Fibroblast of the aortic adventitia (primary cell): ENCODE results near the gene ANKS1A. TPM values are rescaled to one million over a fixed set of nuclear protein-coding genes. Genes with fewer than 3 reads are reported as not detected.
A peak's percentile ranks its signal among the peaks of the same experiment; 100 is the strongest.
"Not testable (repeated sequence)": the region's sequence is repeated elsewhere in the genome, so short reads cannot be mapped to it uniquely, and the experiment has no call there.

Experiments
- DNase-seq: peaks from one replicate; pipeline ENCODE4 v3.0.0-alpha.2; 2010; ENCODE audit warnings: low read depth
- H3K4me3 ChIP-seq: 2 replicates; pipeline ENCODE4 v1.5.1; 2011; ENCODE audit warnings: low read depth, mild to moderate bottlenecking, control low read depth, low read length, moderate library complexity
- CTCF ChIP-seq: IDR thresholded peaks from 2 replicates; pipeline ENCODE4 v1.5.1; 2011; ENCODE audit warnings: mild to moderate bottlenecking, low read length, control low read depth, inconsistent platforms; ENCODE audit not compliant: insufficient read depth
- total RNA-seq: library from RNA; depleted of rRNA; stranded (reverse); fragments of >200 nt; gene quantifications from 2 replicates; pipeline ENCODE4 v1.2.3, GENCODE V29; 2012; ENCODE audit warnings: low replicate concordance

Gene ANKS1A
- 7.6 and 8.8 TPM in 2 replicates for total RNA-seq

GRCh38 chr6:34888874-34889555 is at the start of gene ANKS1A:
Gene ANKS1A (plus strand): TSS chr6:34889255. CDS start chr6:34889403, 148 bp downstream.
- peak; percentile 19 for DNase-seq
- peak within 1 kb of the TSS; percentile 91 for H3K4me3 ChIP-seq
- TF ChIP-seq CTCF, result no peak

- DNase-seq, result peak; percentile 4
- no peak for TF ChIP-seq CTCF
- H3K4me3 ChIP-seq, result no peak overlapping the region
These were observed 49.2 kb upstream of the ANKS1A start for GRCh38 chr6:34839666-34840352.

GRCh38 chr6:34849066-34849465 is 40.0 kb upstream of the ANKS1A start:
- DNase-seq, H3K4me3 ChIP-seq: not testable (repeated sequence)

- DNase-seq, result no peak
- TF ChIP-seq CTCF, result no peak
- no peak overlapping the region for H3K4me3 ChIP-seq
These were observed 37.7 kb upstream of the ANKS1A start for GRCh38 chr6:34851361-34851760.

- no peak overlapping the region for H3K4me3 ChIP-seq
- no peak for TF ChIP-seq CTCF
- DNase-seq, result no peak
These were observed 36.5 kb upstream of the ANKS1A start for GRCh38 chr6:34852406-34853085.

GRCh38 chr6:34855463-34855862 is 33.6 kb upstream of the ANKS1A start:
- no peak for DNase-seq
- H3K4me3 ChIP-seq, result no peak overlapping the region
- TF ChIP-seq CTCF, result no peak

GRCh38 chr6:34858681-34859080 is 30.4 kb upstream of the ANKS1A start:
- H3K4me3 ChIP-seq, result no peak overlapping the region
- no peak for DNase-seq
- TF ChIP-seq CTCF, result no peak
